ENCODE results near the gene M6PR. TPM values are rescaled to one million over a fixed set of nuclear protein-coding genes. Genes with fewer than 3 reads are reported as not detected.

Gene M6PR
- total and polyA plus RNA-seq, 10 of the 15 experiments (the other 5 are each of a cell fraction or from before 2014, with no cell fraction given) = 65.4 to 209 (median 139) TPM

GRCh38 chr12:8891976-8892375 is 57.5 kb downstream of the M6PR start:
- ChIA-PET RAD21 (ENCODE audit: unreplicated experiment) (interaction anchor here (3.1 kb wide), 1 partner anchor 347 kb away, joined by 32 read pairs; no protein-coding TSS in a partner anchor), CTCF (interaction anchor here (1.1 to 3.9 kb wide), 5 partner anchors 32 to 347 kb away, joined by 3 to 53 read pairs (median 18); no protein-coding TSS in a partner anchor), SMC1A (ENCODE audit: uncharacterized antibody, unreplicated experiment) (interaction anchor here (1.0 to 3.4 kb wide), 2 partner anchors 237 to 347 kb away, joined by 3 to 30 read pairs; no protein-coding TSS in a partner anchor), POLR2A (no interaction called here)
- no peak overlapping the region for H3K9ac ChIP-seq (ENCODE audit: control insufficient read depth, insufficient read depth, low read length)
- H3K27me3 ChIP-seq (replicated peaks in 1 of 2; ENCODE audit: control insufficient read depth in 2 of 2, insufficient read depth in 2 of 2, low read length in 1 of 2) = no peaks in the 10 kb centered on the region
- no peak overlapping the region for H2AFZ ChIP-seq (ENCODE audit: control insufficient read depth, low read depth, low read length)
- H3K4me1 ChIP-seq (ENCODE audit: control insufficient read depth, insufficient read depth, low read length) = no peaks in the 10 kb centered on the region; the same call in 1 of the 2 replicates
- no peak for DNase-seq (ENCODE audit: low read depth, low spot score)
- H3K79me2 ChIP-seq (ENCODE audit: control insufficient read depth, insufficient read depth, low read length) = no peaks in the 10 kb centered on the region
- no TSS peak for BruUV-seq (replicated peaks)
- no peaks in the 10 kb centered on the region for H3K9me3 ChIP-seq (replicated peaks; ENCODE audit: control insufficient read depth, insufficient read depth, low read length)
- ATAC-seq = no peak
- no peak overlapping the region for H3K4me2 ChIP-seq (ENCODE audit: control insufficient read depth, insufficient read depth)
- intact Hi-C loops (cut with micrococcal nuclease; ENCODE audit: unreplicated experiment) (loop anchor here (2.0 to 5.0 kb wide), 3 partner anchors 147 to 347 kb away; no protein-coding TSS in a partner anchor), in situ Hi-C loops (cut with MboI) (loop anchor here (10.0 to 25.0 kb wide), 2 partner anchors 207 to 355 kb away; partner anchors contain the start of gene CLEC4E)
- 100% methylated on average over 3 of the region's 3 CpGs for WGBS (ENCODE audit: insufficient coverage, insufficient replicate concordance, low lambda C conversion rate, missing lambda C conversion rate)
- H4K20me1 ChIP-seq (ENCODE audit: control insufficient read depth, insufficient read depth) = no peaks in the 10 kb centered on the region
- H3K27ac ChIP-seq (ENCODE audit: control insufficient read depth, insufficient read depth) = no peak overlapping the region
- no peak for FAIRE-seq
- H3K36me3 ChIP-seq (ENCODE audit: control insufficient read depth in 2 of 2, insufficient read depth in 2 of 2, low read length in 1 of 2) = no peaks in the 10 kb centered on the region
- H3K4me3 ChIP-seq = no peak overlapping the region
- TF ChIP-seq STAT3 (IDR thresholded peaks at IDR 0.05; ENCODE audit: low read depth, low read length) = no peak
- no peak for TF ChIP-seq SPI1 (IDR thresholded peaks at IDR 0.05; ENCODE audit: borderline replicate concordance, insufficient read depth, low read depth, low read length)
- TF ChIP-seq RAD51 (IDR thresholded peaks at IDR 0.05) = no peak
- no peak for TF ChIP-seq CBX5 (IDR thresholded peaks at IDR 0.05; ENCODE audit: low read depth)
- no peak for TF ChIP-seq RELA (IDR thresholded peaks at IDR 0.05; ENCODE audit: borderline replicate concordance, partially characterized antibody)
- TF ChIP-seq EGR1 (IDR thresholded peaks at IDR 0.05; ENCODE audit: borderline replicate concordance in 1 of 2, low read depth in 2 of 2, low read length in 2 of 2) = no peak
- TF ChIP-seq PRDM15 (CRISPR knock-in tag; IDR thresholded peaks at IDR 0.05) = no peak
- TF ChIP-seq CTCF (IDR thresholded peaks at IDR 0.05 in 2 of 3, conservative IDR thresholded peaks at IDR 0.05 in 1 of 3; ENCODE audit: control insufficient read depth in 2 of 3, extremely low read depth in 1 of 3, insufficient read depth in 1 of 3, low read depth in 3 of 3, low read length in 3 of 3) = no peak
- no peak for TF ChIP-seq POLR2AphosphoS2 (IDR thresholded peaks at IDR 0.05; ENCODE audit: low read depth, low read length)
- no peak for TF ChIP-seq ZNF24 (IDR thresholded peaks at IDR 0.05)
- no peak for TF ChIP-seq RBBP5 (conservative IDR thresholded peaks at IDR 0.05)
- TF ChIP-seq RFX5 (IDR thresholded peaks at IDR 0.05; ENCODE audit: low read depth, low read length) = no peak
- TF ChIP-seq, protein P1, sequence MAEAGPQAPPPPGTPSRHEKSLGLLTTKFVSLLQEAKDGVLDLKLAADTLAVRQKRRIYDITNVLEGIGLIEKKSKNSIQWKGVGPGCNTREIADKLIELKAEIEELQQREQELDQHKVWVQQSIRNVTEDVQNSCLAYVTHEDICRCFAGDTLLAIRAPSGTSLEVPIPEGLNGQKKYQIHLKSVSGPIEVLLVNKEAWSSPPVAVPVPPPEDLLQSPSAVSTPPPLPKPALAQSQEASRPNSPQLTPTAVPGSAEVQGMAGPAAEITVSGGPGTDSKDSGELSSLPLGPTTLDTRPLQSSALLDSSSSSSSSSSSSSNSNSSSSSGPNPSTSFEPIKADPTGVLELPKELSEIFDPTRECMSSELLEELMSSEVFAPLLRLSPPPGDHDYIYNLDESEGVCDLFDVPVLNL (IDR thresholded peaks at IDR 0.05; ENCODE audit: low read depth, low read length) = no peak
- TF ChIP-seq YY1 (IDR thresholded peaks at IDR 0.05; ENCODE audit: low read depth, low read length) = no peak
- TF ChIP-seq POLR2A (IDR thresholded peaks at IDR 0.05; ENCODE audit: low read depth, low read length) = no peak
- TF ChIP-seq PAX5 (IDR thresholded peaks at IDR 0.05; ENCODE audit: borderline replicate concordance, low read depth, low read length) = no peak

All from GM12878 (cell line).